HG03060 (cell line): ENCODE data around the gene ZP3.
"Not testable (repeated sequence)": the region's sequence is repeated elsewhere in the genome, so short reads cannot be mapped to it uniquely, and the experiment has no call there.

Experiments
- ATAC-seq: cut with Tn5 transposase; IDR thresholded peaks from one replicate; pipeline ENCODE4 v1.9.1; 2021; ENCODE audit warnings: low read depth, moderate number of reproducible peaks; ENCODE audit not compliant: unreplicated experiment

ZP3 gene

GRCh38 chr7:76403780-76404494 is 20.8 kb upstream of the ZP3 start:
- no peak for ATAC-seq

DNA sequence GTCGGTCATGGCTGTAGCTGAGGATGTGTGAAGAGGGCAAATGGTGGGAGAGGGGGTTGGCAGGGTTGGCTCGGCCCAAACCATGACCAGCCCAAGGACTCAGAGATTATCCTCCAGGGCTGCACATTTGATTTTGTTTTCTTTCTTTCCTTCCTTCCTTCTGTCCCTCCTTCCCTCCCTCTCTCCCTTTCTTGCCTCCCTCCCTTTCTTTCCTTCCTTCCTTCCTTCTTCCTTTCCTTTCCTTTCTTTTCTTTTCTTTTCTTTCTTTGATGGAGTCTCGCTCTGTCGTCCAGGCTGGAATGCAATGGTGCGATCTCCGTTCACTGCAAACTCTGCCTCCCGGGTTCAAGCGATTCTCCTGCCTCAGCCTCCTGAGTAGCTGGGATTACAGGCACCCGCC is 19.0 kb upstream of the ZP3 start:
- no peak for ATAC-seq

DNA sequence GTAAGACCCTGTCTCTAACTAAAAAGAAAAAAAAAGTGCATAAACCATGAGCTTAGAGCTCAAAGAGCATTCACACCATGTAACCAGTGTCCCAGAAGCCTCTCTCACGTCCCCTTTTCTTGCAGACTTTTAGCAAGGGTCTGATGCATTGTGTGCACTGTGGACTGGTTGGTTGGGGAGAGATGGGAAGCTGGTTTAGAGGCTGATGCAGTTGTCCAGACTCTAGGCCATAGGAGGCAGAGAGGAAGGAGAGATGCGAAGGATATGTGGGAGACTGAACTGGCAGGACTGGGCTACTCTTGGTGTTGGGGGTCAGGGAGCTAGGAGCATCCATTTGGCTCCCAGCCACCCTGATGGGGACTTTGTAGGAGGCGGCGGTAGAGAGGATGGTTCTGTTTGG is 17.0 kb upstream of the ZP3 start:
- ATAC-seq = no peak

GRCh38 chr7:76408121-76408560 is 16.6 kb upstream of the ZP3 start:
- ATAC-seq = no peak

- no peak for ATAC-seq
Observed at GRCh38 chr7:76409537-76409936, 15.2 kb upstream of the ZP3 start, which contains the start of gene SSC4D. SSC4D (minus strand) TSS chr7:76409697; CDS start chr7:76404439, 5,258 bp downstream.

- no peak for ATAC-seq
Observed at GRCh38 chr7:76411626-76412025, 13.1 kb upstream of the ZP3 start.

DNA sequence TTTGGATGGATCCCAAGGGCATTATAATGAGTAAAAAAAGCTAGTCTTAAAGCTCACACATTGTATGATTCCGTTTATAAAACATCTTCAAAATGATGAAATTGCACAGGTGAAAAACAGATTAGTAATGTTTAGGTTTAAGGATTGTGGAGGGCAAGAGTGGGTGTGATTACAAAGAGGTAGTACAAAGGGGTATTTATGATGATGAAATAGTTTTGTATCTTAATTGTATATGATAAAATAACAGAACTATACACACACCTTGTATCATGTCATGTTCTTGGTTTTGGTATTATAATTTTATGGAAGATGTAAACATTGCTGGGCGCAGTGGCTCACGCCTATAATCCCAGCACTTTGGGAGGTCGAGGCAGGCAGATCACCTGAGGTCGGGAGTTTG is 12.5 kb upstream of the ZP3 start:
- no peak for ATAC-seq

DNA sequence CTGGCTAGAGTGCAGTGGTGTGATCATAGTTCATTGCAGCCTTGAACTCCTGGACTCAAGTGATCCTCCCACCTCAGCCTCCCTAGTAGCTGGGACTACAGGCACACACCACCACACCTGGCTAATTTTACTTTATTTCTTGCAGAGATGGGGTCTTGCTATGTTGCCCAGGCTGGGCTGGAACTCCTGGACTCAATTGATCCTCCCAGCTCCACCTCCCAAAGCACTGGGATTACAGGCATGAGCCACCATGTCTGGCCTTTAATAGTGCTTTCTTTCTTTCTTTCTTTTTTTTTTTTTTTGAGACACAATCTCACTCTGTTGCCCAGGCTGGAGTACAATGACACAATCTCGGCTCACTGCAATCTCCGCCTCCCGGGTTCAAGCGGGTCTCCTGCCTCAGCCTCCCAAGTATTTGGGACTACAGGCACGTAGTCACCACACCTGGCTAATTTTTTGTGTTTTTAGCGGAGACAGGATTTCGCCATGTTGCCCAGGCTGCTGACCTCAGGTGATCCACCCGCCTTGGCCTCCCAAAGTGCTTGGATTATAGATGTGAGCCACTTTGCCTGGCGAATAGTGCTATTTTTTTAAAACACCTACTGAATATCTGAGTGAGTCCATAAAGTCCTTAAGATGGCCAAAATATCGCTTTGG is 7.0 kb upstream of the ZP3 start:
- not testable (repeated sequence) for ATAC-seq

- not testable (repeated sequence) for ATAC-seq
Observed at GRCh38 chr7:76421097-76421496, 3.7 kb upstream of the ZP3 start.

DNA sequence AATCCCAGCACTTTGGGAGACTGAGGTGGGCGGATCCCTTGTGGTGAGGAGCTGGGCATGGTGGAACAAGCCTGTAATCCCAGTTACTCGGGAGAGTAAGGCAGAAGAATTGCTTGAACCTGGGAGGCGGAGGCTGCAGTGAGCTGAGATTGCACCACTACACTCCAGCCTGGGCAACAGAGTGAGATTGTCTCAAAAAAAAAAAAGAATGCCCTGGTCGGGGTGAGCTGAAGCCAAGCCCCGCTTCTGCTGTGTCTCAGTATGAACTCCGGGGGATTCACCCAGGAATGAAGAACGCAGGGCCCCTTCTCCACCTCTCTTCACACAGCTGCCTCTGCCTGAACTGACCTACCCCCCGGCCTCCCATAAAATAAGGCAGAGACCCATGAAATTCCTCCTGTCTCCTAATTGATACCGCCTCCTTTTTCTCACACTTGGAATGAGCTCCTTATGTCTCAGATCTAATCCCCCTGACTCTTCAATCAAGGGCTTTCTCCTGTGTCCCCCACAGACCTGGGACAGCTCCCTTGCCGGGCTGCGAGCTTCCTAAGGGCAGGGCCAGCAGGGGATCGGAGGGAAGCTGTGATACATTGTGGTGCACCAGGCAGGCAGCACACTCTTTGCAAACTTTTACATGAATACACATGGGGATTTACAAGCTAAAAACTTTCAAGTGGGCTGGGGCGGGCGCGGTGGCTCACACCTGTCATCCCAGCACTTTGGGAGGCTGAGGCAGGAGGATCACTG is 911 bp upstream of the ZP3 start:
- ATAC-seq = no peak

GRCh38 chr7:76425156-76425555 is 406 bp downstream of the ZP3 start:
- no peak for ATAC-seq

DNA sequence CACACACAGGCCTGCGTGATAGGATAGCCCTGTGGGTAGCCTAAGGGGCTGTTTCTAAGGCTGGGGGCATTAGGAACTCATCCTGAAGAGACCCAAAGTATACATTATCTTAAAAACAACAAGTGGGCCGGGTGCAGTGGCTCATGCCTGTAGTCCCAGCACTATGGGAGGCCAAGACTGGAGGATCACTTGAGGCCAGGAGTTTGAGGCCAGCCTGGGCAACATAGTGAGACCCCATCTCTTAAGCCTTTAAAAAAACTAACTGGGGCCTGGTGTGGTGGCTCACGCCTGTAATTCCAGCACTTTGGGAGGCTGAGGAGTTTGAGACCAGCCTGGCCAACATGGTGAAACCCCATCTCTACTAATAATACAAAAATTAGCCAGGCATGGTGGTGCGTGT is 808 bp downstream of the ZP3 start:
- not testable (repeated sequence) for ATAC-seq

DNA sequence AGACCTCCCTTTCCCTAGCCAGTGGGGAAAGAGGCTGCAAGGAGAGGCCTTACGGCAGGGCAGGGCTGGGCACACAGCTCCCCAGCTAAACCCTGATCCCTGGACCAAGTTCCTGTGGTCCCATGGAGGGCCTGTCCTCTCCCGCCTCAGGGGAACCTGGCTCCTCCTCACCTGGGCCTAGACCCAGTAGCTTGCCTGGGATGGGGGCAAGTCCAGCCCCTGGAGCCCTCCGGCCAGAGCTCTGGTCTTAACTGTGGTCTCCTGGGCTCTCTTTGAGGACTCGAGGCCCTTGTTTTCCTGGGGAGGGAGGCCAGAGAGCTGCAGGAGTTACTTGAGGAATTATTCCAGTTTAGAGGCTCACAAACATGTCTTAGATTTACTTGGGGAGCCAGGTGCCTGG is 1.5 kb downstream of the ZP3 start:
- no peak for ATAC-seq

GRCh38 chr7:76427635-76428034 is 2.9 kb downstream of the ZP3 start:
- ATAC-seq = no peak

DNA sequence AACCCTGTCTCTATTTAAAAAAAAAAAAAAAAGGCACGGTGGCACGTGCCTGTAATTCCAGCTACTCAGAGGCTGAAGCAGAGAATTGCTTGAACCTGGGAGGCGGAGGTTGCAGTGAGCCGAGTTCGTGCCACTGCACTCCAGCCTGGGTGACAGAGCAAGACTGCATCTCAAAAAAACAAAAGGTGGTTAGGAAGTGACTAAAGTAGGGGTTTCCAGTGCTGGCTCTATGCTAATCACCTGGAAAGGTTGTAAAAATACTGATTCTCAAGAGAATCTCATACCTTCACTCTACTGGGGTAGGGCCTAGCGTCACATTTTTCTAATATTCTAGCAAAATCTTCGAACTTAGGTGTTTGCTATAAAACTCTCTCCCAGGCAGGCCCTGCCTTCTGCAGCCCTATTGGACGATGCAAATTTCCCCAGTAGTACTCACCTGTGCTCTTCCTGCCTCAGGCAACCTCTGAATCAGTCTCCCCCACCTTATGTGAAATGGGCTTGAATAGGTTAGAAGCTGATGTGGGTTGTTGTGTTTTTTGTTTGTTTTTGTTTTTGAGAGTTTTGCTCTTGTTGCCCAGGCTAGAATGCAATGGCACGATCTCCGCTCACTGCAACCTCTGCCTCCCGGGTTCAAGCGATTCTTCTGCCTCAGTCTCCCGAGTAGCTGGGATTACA is 3.5 kb downstream of the ZP3 start:
- ATAC-seq = no peak

GRCh38 chr7:76428868-76429805 is 4.4 kb downstream of the ZP3 start:
- ATAC-seq = no peak

GRCh38 chr7:76430211-76430610 is 5.5 kb downstream of the ZP3 start:
- ATAC-seq = no peak

DNA sequence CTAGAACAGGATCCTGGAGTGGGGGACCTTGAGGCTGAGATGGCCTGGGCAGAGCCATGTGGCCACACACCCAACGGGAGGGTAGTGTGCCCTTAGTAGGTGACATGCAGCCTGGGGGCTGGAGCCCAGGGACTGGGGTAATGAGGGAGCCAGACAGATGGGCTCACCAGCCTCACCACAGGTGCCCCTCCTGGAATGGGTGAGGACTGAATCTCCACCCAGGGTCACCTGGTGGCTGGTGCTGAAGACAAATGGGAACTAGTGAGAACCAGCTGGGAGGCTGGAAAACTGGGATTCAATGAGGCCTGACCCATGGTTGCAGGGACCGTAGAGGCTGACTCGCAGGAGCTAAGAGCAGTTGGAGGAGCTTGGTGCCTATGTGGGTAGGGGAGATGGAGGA is 6.1 kb downstream of the ZP3 start:
- ATAC-seq = no peak

DNA sequence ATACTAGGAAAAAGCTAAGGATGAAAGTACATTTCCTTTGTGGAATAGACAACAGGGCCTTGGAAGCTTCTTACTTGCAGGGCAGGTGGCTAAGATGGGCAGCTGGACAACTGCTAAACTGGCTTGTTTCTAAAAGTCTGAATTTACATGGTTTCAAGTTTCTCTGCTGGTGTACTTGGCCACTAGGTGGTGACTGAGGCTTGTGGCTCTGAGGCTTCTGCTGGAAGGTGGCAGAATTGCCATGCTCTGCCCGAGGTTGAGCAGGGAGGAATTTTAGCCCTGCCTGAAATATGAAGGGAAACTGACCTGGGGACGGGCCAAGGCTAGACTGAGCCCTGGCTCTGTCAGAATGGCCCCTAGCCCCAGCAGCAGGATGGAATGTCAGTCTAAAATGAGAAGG is 13.1 kb downstream of the ZP3 start:
- not testable (repeated sequence) for ATAC-seq
